RCC 7860 (cell line): Measurements from ENCODE around the gene NGDN.
A peak's percentile ranks its signal among the peaks of the same experiment; 100 is the strongest.

Source experiments
- DNase-seq: peaks from one replicate; pipeline ENCODE4 v3.0.0-alpha.2; 2015; ENCODE audit warnings: low spot score
- FAIRE-seq: peaks from 2 replicates; lab custom pipeline; 2012; peaks lifted over from hg19 to GRCh38; lab: Jason Lieb, UNC

NGDN gene

DNA sequence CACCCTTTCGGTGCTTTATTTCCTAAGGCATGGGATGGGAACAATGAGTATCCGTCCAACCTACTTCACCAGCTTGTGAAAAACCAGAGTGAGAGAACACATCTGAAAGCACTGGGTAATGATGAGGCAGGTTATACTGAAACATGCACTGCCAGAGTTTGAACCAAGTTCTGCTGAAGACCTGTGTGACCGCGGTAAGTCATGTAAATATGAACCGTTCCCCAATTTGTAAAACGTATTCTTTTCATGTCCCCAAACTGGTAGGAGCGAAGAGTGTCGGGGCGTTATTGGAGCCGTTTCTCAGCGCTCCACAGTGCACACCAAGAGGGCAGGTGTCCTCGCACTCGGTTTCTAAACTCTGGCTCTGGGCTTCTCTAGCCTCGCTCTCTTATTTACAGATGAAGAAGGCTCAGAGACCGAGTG is 788 bp upstream of the NGDN start:
- DNase-seq = no peak

DNA sequence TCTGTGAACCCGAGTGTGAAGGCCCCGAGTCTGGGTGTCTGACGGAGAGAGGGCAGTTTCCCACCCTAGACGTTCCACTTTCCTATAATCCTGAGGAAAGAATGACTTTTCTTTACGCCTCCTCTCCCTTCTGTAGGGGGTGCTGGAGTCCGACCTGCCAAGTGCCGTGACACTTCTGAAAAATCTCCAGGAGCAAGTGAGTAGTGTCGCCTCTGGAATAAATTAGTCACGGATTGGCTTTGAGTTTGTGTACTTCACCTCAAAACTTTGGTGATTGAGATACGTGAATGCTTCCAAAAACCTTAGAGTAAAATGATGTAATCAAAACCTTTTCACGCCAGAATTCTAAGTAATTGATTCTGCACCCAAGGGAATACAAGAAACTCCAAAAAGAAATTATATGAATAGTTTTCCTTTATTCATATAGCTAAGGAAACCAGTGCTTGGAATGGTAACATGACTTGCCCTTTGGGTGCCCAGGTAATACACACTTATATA is 452 bp downstream of the NGDN start:
- FAIRE-seq (no peak), DNase-seq (no peak)

More for the DNA sequence above, 788 bp upstream of the NGDN start:
- FAIRE-seq = no peak

DNA sequence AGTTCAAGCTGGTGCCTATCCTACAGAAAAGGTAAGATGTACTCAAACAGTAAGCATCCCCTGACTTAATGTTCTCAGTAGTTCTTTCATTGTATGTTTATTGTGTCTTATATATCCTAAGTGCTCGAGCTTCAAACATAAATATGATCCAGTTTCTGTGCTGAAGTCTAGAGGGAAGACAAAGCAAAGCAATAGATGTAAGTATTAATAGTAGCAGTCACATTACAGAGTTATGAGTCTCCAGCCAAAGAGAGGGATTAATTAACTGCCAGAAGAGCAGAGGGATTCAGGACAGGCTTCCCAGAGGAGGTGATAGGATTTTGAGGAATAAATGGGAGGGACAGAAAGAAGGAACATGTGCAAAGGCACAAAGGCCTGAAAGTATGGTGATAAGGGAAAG is 1.4 kb downstream of the NGDN start:
- no peak for FAIRE-seq
- no peak for DNase-seq

DNA sequence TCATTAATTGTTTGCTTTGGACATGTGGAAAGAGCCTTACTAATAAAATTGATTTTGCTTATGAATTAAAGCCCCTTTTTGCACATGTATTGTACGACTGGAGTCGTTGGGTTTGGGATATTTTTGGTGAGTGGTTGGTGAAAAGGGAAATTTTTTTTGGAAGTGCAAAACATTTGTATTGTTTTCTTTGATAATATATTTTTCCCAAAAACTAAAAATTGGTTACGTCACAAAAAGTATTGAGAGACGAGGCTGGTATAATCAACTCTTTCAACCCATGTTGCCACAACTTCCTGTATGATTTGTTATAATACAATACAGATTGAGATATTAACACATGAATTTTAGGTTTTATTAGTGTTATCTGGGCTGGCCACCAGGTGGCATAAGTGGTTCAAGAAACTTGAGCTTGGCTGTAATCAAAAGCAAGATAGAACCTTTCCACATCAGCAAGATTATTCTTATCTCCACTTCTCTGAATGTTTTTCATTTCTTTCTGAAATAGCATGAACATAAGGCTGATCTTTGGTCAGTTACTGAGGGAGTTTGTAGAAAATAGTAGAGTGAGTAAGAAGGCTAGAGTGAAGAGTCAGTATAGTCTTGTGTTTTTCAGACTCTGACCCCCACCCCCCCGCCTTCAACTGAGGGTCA is 8.7 kb downstream of the NGDN start:
- DNase-seq (peak; percentile 8), FAIRE-seq (no peak)

DNA sequence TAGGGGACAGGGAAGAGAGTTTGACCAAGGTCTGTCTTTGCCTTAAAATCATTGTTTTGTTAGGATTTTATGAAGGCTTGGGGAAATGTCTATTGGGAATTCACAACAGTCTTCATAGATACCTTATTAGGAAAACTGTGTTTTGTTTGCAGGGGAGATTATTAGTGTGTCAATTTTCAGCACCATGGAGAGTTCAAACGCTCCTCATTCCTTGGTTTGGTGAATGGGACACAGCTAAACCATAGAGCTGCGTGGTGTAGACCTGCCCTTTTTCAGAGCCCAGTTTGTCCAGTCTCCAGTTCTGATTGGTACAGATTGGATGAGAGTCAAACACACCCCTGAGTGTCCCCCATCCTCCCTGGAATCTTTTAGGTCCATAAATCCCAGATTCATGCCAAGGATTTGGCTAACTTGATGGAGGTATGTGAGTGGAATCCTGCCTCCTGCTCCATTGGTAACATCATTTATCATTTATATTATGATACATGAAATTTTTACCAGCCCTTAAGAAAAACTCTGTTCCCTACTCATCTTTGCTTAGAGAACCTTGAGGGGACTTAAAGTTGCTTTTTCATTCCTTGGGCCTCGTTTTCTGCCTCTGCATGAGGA is 12.0 kb downstream of the NGDN start:
- FAIRE-seq = no peak
- no peak for DNase-seq

DNA sequence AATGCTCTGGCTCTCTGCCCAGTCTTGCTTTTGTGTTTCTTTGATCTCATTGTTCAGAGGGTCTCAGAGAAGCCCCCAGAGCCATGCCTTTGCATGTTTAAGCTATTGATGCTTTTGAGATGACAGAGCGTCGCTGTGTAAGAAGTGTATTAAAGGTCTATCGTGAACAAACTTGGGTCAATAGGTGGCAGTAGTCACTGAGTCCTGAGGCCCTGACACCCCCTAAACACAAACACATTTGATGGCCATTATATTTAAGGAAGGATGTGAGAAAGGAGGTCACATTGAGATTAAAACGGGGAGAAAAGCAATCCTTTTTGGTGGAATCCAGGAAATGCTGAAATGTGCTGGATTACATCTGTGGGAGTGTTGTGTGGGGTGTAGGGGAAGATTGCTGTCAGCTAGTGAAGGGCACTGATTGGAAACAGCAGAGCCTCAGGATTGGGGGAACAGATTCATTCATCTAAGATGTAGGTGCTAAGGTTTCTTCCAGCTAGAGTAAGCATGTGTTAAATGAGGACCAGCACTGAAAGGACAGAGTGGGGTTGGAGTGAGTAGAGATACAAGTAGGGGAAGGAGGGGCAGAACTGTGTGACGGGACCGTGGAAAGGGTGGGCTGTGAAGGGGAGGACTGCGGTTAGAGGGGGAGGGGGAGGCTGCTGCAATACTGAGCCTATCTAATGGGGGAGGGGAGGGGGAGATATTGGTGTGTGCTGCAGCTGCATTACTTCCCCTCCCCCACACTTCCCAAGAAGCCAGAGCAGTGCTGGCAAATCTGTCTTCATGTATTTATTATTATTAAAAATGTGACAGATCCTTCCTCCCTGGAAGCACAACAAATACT is 12.7 kb downstream of the NGDN start:
- no peak for FAIRE-seq
- no peak for DNase-seq

DNA sequence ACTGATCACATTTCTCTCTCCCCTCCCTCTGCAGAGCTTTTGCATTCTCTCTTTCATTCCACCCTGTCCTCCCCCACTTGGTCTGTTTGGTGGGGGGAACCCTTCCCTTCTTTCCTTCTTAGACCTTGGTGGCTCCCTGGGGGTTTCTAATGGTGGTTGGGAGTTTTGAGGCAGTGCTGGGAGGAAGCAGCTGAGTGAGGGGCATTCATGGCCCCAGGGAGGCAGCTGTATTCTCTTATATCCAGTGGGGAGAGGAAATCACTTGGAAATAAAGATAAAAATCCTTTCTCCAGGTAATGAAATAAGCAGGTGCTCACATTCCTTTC is 13.3 kb downstream of the NGDN start:
- no peak for FAIRE-seq
- no peak for DNase-seq

DNA sequence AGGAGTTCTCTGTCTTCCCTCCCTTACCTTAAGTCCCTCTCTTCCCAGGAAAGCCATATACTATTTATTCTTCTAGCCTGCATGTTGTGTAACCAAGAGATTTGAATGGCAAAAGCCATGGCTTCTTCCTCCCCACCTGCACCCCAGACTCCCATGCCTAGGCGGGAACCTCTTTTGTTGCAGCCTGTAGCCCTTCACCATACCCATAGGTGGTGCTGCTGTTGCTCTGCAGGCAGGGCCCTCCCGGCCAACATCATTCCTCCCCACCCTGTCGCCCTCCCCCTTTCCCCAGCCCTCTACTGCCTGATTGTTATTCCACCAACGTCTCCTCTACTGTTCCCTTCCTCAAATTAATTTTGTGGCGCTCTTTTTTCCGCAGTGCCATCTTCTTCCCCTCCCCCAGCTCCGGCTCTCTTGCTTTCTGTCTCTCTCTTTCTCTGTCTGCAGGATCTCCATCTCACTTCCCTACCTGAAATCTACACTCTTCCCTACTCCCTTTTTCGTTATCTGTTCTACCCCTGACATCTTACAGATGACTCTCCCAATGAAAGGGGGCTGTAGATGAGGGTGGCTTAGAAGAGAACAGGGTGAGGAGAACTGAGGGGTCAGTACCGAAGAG is 13.8 kb downstream of the NGDN start:
- DNase-seq = no peak
- FAIRE-seq = no peak

DNA sequence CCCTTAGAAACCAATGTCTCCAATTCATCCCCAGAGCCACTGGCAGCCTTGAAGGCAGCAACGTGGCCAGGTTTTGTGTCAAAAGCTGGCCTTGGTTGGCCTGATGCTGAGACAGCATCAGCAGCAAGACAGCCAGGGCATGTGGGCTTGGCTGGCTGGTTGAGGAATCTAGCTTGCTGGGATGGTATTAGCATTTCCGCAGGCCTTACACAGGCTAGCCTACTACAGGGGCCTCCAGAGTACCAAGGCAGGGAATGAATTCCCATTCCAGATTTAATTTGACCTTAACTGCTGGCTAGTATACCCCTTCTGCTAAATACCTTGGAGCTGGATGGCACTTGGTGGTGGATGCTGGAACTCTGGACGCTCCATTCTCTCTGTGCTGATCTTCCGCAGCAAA is 15.8 kb downstream of the NGDN start:
- DNase-seq (no peak), FAIRE-seq (no peak)

DNA sequence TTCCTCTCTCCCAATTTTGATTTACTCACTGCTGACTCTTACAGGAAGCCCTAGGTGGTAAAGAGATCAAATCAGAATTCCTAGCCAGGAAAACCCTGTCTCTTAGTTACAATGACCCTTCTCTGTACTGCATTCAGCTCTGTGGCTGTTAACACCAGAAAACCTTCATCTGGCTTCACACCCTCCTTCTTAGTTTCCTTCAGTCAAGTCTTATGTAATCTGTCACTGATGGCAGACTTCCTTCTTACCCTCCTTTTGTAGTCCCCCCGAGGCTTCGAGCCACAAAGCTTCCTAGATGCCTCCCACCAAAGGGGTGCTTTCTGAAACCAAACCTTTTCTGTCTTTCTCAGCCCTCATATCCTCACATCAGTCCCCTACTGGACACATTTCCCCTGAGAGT is 16.5 kb downstream of the NGDN start:
- DNase-seq (no peak), FAIRE-seq (no peak)

DNA sequence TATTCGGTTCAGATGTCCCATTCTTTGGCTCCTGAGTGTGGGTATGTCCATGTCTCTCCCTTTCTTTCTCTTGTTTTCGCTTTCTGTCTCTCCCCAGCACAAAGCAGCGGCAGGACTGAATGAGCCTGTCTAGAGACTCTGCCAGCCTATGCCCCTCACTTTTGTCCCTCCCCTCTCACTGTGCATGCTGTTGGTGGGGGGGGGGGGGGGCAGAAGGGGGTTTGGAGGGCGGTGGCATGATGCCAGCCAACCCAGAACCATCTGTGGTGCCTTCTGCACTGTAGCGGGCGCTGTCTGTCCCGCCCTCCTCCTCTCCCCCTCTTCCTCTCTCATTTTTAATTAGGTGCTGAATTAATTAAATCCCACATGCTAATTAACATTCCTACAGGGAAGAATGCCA is 17.7 kb downstream of the NGDN start:
- no peak for FAIRE-seq
- DNase-seq = no peak

DNA sequence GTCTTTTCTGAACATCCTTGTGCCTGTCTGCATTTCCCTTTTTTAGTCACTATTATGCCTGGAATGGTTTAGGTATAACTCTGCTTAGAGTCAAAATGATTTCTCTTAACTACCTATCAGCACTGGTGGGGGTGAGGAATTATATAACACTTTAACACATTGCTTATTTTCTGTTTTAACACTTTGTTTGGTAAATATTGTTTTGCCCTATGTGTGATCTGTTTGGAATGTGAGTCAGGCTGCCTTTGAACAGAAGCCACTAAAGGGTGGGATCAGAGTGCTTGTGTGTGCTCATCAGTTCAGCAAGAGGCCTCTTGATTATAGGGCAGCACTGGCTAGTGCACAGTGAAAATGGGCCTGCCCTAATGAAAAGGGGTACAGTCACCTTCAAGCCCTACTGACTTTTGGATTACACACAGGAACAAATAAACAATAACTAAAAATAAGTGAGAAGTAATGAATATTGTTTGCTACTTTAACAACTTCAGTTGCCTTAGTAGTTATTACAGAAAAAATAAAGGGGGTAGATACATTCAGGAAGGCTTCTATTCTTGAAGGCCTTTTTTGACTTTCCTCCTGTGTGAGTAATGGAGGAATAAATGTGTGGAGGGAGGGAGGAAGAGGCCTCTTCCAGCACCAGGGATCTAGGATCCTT is 23.2 kb downstream of the NGDN start:
- FAIRE-seq = no peak

DNA sequence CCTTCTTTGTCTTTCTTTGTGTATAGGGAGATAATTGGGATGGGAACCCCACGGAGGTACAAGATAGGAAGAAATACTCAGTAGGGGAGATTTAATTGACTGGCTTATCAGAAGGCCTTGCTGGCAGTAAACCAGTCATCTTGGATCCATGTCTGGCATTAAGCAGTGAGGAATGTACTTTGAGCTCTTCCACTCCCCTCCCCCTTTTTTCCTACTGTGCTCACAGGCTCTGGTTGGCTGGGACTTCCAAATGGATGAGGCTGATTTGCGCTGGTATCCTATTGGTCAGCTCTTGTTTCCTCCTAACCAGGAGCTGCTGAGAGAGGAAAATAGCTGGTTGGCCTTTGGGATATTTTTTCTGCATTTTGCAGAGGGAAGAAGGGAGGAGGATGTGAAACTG is 24.7 kb downstream of the NGDN start:
- DNase-seq (no peak), FAIRE-seq (no peak)

More for the DNA sequence above, 23.2 kb downstream of the NGDN start:
- DNase-seq = no peak

DNA sequence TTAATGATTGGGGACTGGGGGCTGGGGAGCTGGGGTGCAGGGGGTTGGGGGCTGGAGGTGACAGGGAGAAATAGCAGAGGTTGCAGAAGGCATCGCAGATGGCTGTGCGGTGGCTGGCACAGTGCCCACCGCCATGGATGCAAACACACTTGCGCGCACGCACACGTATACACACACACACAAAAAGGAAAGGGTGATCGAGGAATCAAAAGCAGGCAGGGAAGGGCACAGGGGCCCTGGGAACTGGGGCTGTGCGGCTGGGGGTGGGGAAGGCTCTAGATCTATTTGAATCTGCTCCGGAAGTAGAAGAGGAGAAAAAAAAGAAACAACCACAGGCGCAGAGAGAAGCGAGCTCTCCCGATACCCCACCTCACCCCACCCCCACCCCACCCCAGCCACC is 42.7 kb downstream of the NGDN start:
- DNase-seq (no peak), FAIRE-seq (no peak)

DNA sequence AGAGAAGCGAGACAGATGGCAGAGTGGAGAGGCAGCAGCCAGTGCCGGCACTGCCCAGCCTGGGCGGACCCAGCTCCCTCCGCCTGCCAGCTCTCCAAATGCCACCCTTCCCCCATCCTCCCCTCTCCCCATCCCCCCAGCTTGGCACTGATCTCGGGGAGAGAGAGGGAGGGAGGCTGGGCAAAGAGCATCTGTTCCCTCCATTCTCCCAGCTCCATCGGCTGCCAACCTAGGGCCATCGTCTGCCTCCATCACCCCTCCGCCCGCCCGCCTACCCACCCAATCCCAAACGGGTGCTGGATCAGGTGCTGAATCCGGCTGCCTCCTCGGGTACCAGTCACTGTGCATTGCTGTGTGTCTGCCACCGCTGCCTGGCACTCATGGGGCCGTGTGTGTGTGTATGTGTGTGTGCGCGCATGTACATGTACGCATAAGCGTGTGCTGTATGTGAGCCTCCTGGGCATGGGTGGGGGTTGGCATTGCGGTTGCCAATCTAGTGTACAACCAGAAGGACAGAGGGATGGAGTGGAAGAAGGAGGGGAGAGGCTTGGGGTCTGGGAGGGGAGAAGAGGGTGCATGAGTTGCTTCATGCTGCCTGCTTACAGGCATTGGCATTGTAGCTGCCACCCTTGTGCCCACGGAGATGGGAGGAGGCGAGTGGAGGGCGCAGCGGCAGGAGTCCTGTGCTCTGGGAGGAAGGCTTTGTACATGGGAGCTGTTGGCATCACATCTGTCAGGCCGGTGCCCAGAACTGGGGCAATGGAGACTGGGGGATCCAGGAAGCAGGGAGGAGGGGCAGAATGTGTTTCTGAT is 43.7 kb downstream of the NGDN start:
- FAIRE-seq (no peak), DNase-seq (no peak)

DNA sequence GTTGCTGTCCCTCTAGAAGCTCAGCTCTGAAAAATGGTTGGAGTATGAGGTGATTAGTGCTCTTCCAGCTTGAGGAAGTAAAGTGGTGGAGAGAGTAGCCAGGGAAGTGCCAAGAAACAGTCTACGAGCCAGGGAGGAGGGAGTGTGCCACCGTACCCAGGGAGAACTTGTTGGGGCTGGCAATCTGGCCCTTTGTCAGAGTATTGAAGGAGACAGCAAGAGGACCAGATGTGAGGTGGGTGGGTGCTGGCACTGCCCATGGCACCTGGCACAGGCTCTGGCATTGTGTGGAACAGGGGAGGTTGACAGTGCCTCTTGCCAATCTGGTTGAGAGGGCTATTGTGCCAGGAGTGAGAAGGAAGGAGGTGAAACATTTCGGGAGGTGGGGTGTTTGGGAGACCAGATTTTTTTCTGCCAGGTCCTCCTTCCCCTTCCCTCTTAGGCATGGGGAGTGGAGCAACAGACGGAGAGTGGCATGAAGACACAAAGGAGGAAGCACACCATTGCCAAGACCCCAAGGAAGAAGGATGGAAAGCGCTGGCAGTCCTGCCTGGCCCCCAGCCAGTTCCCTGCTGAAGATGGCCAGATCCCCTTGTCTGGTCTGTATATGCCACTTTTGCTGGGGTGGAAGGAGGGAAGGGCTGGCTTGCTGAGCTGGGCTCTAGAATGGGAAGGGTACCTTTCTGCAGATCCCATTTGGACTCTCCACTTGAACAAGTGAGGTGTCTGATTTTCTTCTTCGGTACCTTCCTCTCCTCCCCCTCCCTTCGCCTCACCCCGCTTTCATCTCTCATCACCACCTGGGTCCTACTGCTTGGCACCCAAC is 44.5 kb downstream of the NGDN start:
- FAIRE-seq = no peak

DNA sequence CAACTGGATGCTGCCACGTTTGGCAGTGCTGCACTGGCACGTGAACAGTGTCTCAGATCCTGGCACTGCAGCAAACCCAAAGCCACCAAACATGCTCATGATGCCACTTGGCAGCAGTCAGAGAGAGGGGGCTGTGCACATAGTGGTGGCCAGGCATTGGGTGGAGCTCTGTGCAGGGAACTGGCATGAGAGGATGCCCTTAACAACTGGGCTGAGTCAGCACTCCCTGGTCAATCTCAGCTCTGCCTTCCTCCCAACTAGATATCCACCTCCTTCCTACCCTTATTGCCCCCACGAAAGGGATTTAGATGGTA is 45.1 kb downstream of the NGDN start:
- no peak for FAIRE-seq
- no peak for DNase-seq

More for the DNA sequence above, 44.5 kb downstream of the NGDN start:
- DNase-seq = no peak

DNA sequence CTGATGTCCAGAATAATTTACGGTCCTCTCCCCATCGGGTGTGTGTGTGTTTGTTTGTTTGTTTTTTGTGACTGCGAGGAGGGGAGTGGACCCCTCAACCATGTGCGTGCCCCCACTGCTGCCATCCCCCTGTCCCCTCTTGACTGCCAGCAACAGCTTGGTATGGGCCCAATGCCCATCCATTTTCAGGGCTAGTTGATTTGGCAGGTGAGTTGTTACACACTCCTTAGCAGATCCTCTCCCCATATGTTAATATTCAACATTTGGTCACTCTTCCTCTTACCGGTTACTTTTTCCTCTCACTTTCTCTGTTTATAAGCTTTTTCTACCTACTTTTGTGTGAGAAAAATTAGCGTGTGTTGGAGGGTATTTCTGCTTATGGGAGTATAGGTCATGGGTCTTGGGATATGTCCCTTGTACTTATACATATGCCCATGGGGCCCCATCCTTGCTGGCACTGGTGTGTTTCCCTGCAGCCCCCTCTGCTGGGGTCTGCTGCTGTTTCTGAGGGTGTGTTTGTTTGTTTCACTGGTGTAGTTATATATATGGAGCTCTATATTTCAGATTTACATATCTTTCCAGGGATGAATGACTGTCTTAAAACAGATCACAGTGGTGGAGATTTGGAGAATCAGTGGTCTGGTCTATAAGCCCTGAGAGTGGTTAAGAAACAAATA is 48.3 kb downstream of the NGDN start:
- FAIRE-seq = no peak

DNA sequence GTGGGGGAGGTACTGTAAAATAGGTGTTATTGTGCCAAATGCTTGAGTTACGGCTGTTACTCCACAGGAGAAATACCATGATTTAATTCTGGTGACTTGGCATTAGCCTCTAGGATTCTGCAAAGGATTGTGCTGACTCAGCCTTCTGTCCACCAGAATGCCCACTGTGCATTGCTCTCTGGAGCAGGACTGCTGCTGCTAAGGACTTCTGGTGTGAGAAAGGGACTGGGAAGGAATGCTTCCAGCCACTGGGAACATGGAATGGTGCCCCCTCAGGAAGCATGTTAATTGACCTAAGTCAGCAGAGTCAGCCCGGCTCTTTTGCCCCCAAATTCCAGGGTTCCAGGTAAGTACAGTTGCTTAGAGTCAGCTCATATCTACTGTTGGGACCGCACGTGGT is 49.2 kb downstream of the NGDN start:
- no peak for DNase-seq
- FAIRE-seq = no peak

More for the DNA sequence above, 48.3 kb downstream of the NGDN start:
- no peak for DNase-seq
